Liver (tissue), 9 donors: ENCODE data around the gene ARCN1. TPM values are rescaled to one million over a fixed set of nuclear protein-coding genes. Genes with fewer than 3 reads are reported as not detected.

Experiments used
- DNase-seq: peaks from one replicate; pipeline ENCODE4 v3.0.0-alpha.2; 2017; ENCODE audit warnings: low spot score
- H3K27ac ChIP-seq, 2 donors: one replicate each; pipeline ENCODE4 v1.7.0; 2013; ENCODE audit warnings: inconsistent platforms in 2 of 2, low read length in 2 of 2, control low read depth in 1 of 2, low read depth in 1 of 2, mild to moderate bottlenecking in 1 of 2
- H3K27me3 ChIP-seq, 4 donors: one replicate each; pipeline versions ENCODE4 v1.6.1 to v1.7.0; 2013; ENCODE audit warnings: low read length in 3 of 4, inconsistent platforms in 1 of 4, mild to moderate bottlenecking in 1 of 4, moderate library complexity in 1 of 4; ENCODE audit not compliant: control insufficient read depth in 4 of 4, insufficient read depth in 4 of 4
- H3K36me3 ChIP-seq, 4 donors: one replicate each; pipeline versions ENCODE4 v1.6.1 to v1.7.0; 2013; ENCODE audit warnings: low read length in 3 of 4, mild to moderate bottlenecking in 3 of 4, low read depth in 1 of 4, moderate library complexity in 1 of 4; ENCODE audit not compliant: control insufficient read depth in 4 of 4, insufficient read depth in 3 of 4
- H3K4me1 ChIP-seq, 4 donors: one replicate each; pipeline versions ENCODE4 v1.6.1 to v1.7.0; 2013; ENCODE audit warnings: low read length in 3 of 4, mild to moderate bottlenecking in 3 of 4, moderate library complexity in 1 of 4; ENCODE audit not compliant: control insufficient read depth in 4 of 4, insufficient read depth in 4 of 4
- H3K4me3 ChIP-seq, 3 donors: one replicate each; pipeline versions ENCODE4 v1.6.1 to v1.7.0; 2013; ENCODE audit warnings: low read length in 3 of 3, control low read depth in 1 of 3, low read depth in 1 of 3, mild to moderate bottlenecking in 1 of 3
- H3K9ac ChIP-seq, 2 donors: one replicate each; pipeline ENCODE4 v1.7.0; 2013; ENCODE audit warnings: low read length in 2 of 2, mild to moderate bottlenecking in 2 of 2, moderate library complexity in 2 of 2, control low read depth in 1 of 2, low read depth in 1 of 2
- H3K9me3 ChIP-seq, 4 donors: one replicate each; pipeline versions ENCODE4 v1.6.1 to v1.7.0; 2013; ENCODE audit warnings: low read length in 3 of 4; ENCODE audit not compliant: control insufficient read depth in 4 of 4
- ATF3 ChIP-seq: IDR thresholded peaks from 2 replicates; pipeline ENCODE4 v1.6.1; 2016; ENCODE audit warnings: antibody characterized with exemption
- CTCF ChIP-seq: fragments of 150-350 bp; IDR thresholded peaks from 2 replicates; pipeline ENCODE4 v1.5.1; 2017; ENCODE audit warnings: improper control_type of control experiment, low read depth, low read length; ENCODE audit not compliant: missing input control
- FOXA2 ChIP-seq: IDR thresholded peaks from 2 replicates; pipeline ENCODE4 v1.6.1; 2016; ENCODE audit warnings: antibody characterized with exemption
- GABPA ChIP-seq, 2 donors: IDR thresholded peaks in 1 of 2; conservative IDR thresholded peaks in 1 of 2; 2 replicates each; pipeline ENCODE4 v1.6.1; 2016; ENCODE audit warnings: antibody characterized with exemption in 2 of 2, mild to moderate bottlenecking in 1 of 2, moderate library complexity in 1 of 2
- HNF4A ChIP-seq, 2 donors: conservative IDR thresholded peaks; 2 replicates each; pipeline ENCODE4 v1.6.1; 2016; ENCODE audit warnings: antibody characterized with exemption in 2 of 2, mild to moderate bottlenecking in 2 of 2
- HNF4G ChIP-seq: IDR thresholded peaks from 2 replicates; pipeline ENCODE4 v1.6.1; 2016; ENCODE audit warnings: antibody characterized with exemption
- JUND ChIP-seq, 2 donors: IDR thresholded peaks; 2 replicates each; pipeline ENCODE4 v1.6.1; 2016; ENCODE audit warnings: antibody characterized with exemption in 2 of 2
- MAX ChIP-seq: IDR thresholded peaks from 2 replicates; pipeline ENCODE4 v1.6.1; 2016; ENCODE audit warnings: antibody characterized with exemption
- NR2F2 ChIP-seq: IDR thresholded peaks from 2 replicates; pipeline ENCODE4 v1.6.1; 2016; ENCODE audit warnings: antibody characterized with exemption
- REST ChIP-seq: IDR thresholded peaks from 2 replicates; pipeline ENCODE4 v1.6.1; 2016; ENCODE audit warnings: antibody characterized with exemption, mild to moderate bottlenecking
- RXRA ChIP-seq, 2 donors: IDR thresholded peaks; 2 replicates each; pipeline ENCODE4 v1.6.1; 2017 to 2018; ENCODE audit warnings: antibody characterized with exemption in 2 of 2, mild to moderate bottlenecking in 1 of 2
- SP1 ChIP-seq: IDR thresholded peaks from 2 replicates; pipeline ENCODE4 v1.6.1; 2018; ENCODE audit warnings: antibody characterized with exemption, mild to moderate bottlenecking
- TAF1 ChIP-seq: conservative IDR thresholded peaks from 2 replicates; pipeline ENCODE4 v1.6.1; 2016; ENCODE audit warnings: antibody characterized with exemption, mild to moderate bottlenecking
- YY1 ChIP-seq: IDR thresholded peaks from 2 replicates; pipeline ENCODE4 v1.6.1; 2016; ENCODE audit warnings: antibody characterized with exemption, mild to moderate bottlenecking
- ZBTB33 ChIP-seq: IDR thresholded peaks from 2 replicates; pipeline ENCODE4 v1.6.1; 2016; ENCODE audit warnings: antibody characterized with exemption
- WGBS: extraction: QIAGEN DNeasy Blood & Tissue Kit; methylation state at CpG from one replicate; pipeline ENCODE4 v1.1.7; 2013; 5-methylcytosine and 5-hydroxymethylcytosine counted together
- polyA plus RNA-seq, 2 donors: library from polyadenylated mRNA; stranded (reverse) in 1 of 2; unstranded in 1 of 2; fragments of 200-250 nt in 1 of 2; fragments of >200 nt in 1 of 2; fragmentation: Nextera tagmentation in 1 of 2; extraction: Ambion mirVana in 1 of 2; gene quantifications; one replicate each; pipeline versions ENCODE4 v1.2.1 to v1.2.3, GENCODE V29; 2013 to 2015
- total RNA-seq, 2 donors: library from RNA; depleted of rRNA; stranded (reverse); fragments of >200 nt; gene quantifications; one replicate each; pipeline ENCODE4 v1.2.3, GENCODE V29; 2014
- donor health status: healthy.
- donor health status: healthy.
- donor health status: healthy.
- donor health status: healthy.
- donor health status: healthy.

Gene ARCN1
- total and polyA plus RNA-seq, 4 donors, result 36.7 to 95.4 (median 51.8) TPM

GRCh38 chr11:118529584-118530175, 42.5 kb upstream of the ARCN1 start:
- no peaks in the 10 kb centered on the region for H3K36me3 ChIP-seq
- TF ChIP-seq CTCF (no peak), NR2F2 (no peak), SP1 (no peak), TAF1 (no peak), REST (no peak), HNF4A (conservative IDR thresholded peaks at IDR 0.05) (no peak), RXRA (IDR thresholded peaks at IDR 0.05) (no peak), ZBTB33 (no peak), FOXA2 (no peak), GABPA (IDR thresholded peaks at IDR 0.05 in 1 of 2, conservative IDR thresholded peaks at IDR 0.05 in 1 of 2) (no peak), ATF3 (no peak), MAX (no peak), YY1 (no peak)
- H3K9me3 ChIP-seq, result no peaks in the 10 kb centered on the region
- DNase-seq, result no peak
- peaks cover 22 to 78% (median 64%) of the 10 kb centered on the region in 4 donors for H3K4me1 ChIP-seq
- 68% methylated on average over 5 of the region's 5 CpGs for WGBS
- peak overlapping the region; percentile 16 to 84 (median 76) for H3K4me3 ChIP-seq
- peak overlapping the region; percentile 42 to 67 for H3K27ac ChIP-seq
- H3K27me3 ChIP-seq, result no peaks in the 10 kb centered on the region
- peak overlapping the region in 1 of 2 donors; percentile 33 for H3K9ac ChIP-seq

- 3% methylated on average over 31 of the region's 31 CpGs for WGBS
- Histone ChIP-seq H3K36me3 (peaks cover 0 to 2% (median 0%) of the 10 kb centered on the region in 4 donors), H3K27me3 (no peaks in the 10 kb centered on the region), H3K9ac (no peak overlapping the region), H3K4me3 (peak overlapping the region; percentile 53 to 76 (median 69)), H3K4me1 (peaks cover 17 to 75% (median 59%) of the 10 kb centered on the region in 4 donors), H3K9me3 (no peaks in the 10 kb centered on the region), H3K27ac (peak overlapping the region; percentile 42 to 67)
- TF ChIP-seq HNF4A (conservative IDR thresholded peaks at IDR 0.05), result peak; percentile 20 to 40
- TF ChIP-seq CTCF, result no peak
- TF ChIP-seq JUND (IDR thresholded peaks at IDR 0.05), result no peak
- TF ChIP-seq ZBTB33, result no peak
- TF ChIP-seq HNF4G, result no peak
- DNase-seq, result no peak
These were observed 42.0 kb upstream of the ARCN1 start for GRCh38 chr11:118530180-118530682.
